WTC11 (cell line): ENCODE data around the gene SEMA6B. TPM values are rescaled to one million over a fixed set of nuclear protein-coding genes. Genes with fewer than 3 reads are reported as not detected.

Source experiments
- ATAC-seq: fragments of 200-7000 bp; cut with Tn5 transposase; 2 replicates; pipeline ENCODE4 v1.10.0; 2021; ENCODE audit warnings: mild to moderate bottlenecking, moderate library complexity
- CTCF ChIA-PET: fragments of 300-600 bp; sonication (Branson Sonifier 250); formaldehyde crosslinking; loops from one replicate; lab custom pipeline; 2021; ENCODE audit warnings: antibody characterized with exemption; lab: Charles Lee
- POLR2A ChIA-PET: fragments of 350-600 bp; sonication (Branson Sonifier 250); formaldehyde crosslinking; loops from one replicate; lab custom pipeline; 2021; ENCODE audit warnings: antibody characterized with exemption; lab: Charles Lee
- DNase-seq: peaks from one replicate; pipeline ENCODE4 v3.0.0; 2021; ENCODE audit warnings: low spot score
- H3K27ac Mint-ChIP-seq: 2 replicates; pipeline ENCODE4 v1.8.0; 2021; ENCODE audit warnings: mixed read lengths
- H3K27me3 Mint-ChIP-seq: 2 replicates; pipeline ENCODE4 v1.8.0; 2021; ENCODE audit warnings: low read depth, mild to moderate bottlenecking, moderate library complexity, mixed read lengths
- H3K36me3 Mint-ChIP-seq: 2 replicates; pipeline ENCODE4 v1.8.0; 2021; ENCODE audit warnings: mixed read lengths
- H3K4me1 Mint-ChIP-seq: 2 replicates; pipeline ENCODE4 v1.8.0; 2022; ENCODE audit warnings: mixed read lengths
- H3K4me3 Mint-ChIP-seq: 2 replicates; pipeline ENCODE4 v1.8.0; 2021; ENCODE audit warnings: mild to moderate bottlenecking, moderate library complexity, mixed read lengths
- H3K9me3 Mint-ChIP-seq: 2 replicates; pipeline ENCODE4 v1.8.0; 2021; ENCODE audit warnings: mixed read lengths
- CBFB ChIP-seq: sonication (generic); formaldehyde crosslinking; IDR thresholded peaks from 2 replicates; pipeline ENCODE4 v1.8.1; 2022; ENCODE audit warnings: mild to moderate bottlenecking, low read depth, missing genetic modification reagents
- FOXP4 ChIP-seq: sonication (generic); formaldehyde crosslinking; IDR thresholded peaks from 2 replicates; pipeline ENCODE4 v1.8.0; 2022; ENCODE audit warnings: mild to moderate bottlenecking, missing genetic modification reagents
- IRF1 ChIP-seq: sonication (generic); formaldehyde crosslinking; IDR thresholded peaks from 2 replicates; pipeline ENCODE4 v1.8.0; 2023; ENCODE audit warnings: missing genetic modification reagents
- IRF2 ChIP-seq: sonication (generic); formaldehyde crosslinking; IDR thresholded peaks from 2 replicates; pipeline ENCODE4 v1.8.0; 2022; ENCODE audit warnings: low read depth, missing genetic modification reagents, borderline replicate concordance
- JAZF1 ChIP-seq: fragments of 250-450 bp; sonication (Bioruptor Pico); IDR thresholded peaks from 2 replicates; pipeline ENCODE4 v1.9.0; 2021; ENCODE audit warnings: moderate library complexity, mild to moderate bottlenecking, inconsistent platforms
- NFYB ChIP-seq: sonication (generic); formaldehyde crosslinking; conservative IDR thresholded peaks from 2 replicates; pipeline ENCODE4 v1.8.0; 2022; ENCODE audit warnings: low read depth, missing genetic modification reagents
- NR3C1 ChIP-seq: sonication (generic); formaldehyde crosslinking; conservative IDR thresholded peaks from 2 replicates; pipeline ENCODE4 v1.8.1; 2023; ENCODE audit warnings: low read depth, mild to moderate bottlenecking, missing genetic modification reagents
- ZNF219 ChIP-seq: sonication (generic); formaldehyde crosslinking; IDR thresholded peaks from 2 replicates; pipeline ENCODE4 v1.8.0; 2023; ENCODE audit warnings: missing genetic modification reagents, mild to moderate bottlenecking, borderline replicate concordance
- ZNF232 ChIP-seq: sonication (generic); formaldehyde crosslinking; IDR thresholded peaks from 2 replicates; pipeline ENCODE4 v1.8.0; 2022; ENCODE audit warnings: mild to moderate bottlenecking, missing genetic modification reagents
- ZNF416 ChIP-seq: fragments of 250-450 bp; sonication (Bioruptor Pico); IDR thresholded peaks from 2 replicates; pipeline ENCODE4 v1.9.0; 2021; ENCODE audit warnings: mild to moderate bottlenecking, inconsistent platforms
- total RNA-seq: library from RNA; stranded (reverse); gene quantifications from 3 replicates; pipeline ENCODE4 v1.2.3, GENCODE V29; 2021
- TF ChIP-seq, protein P1 (sequence below): fragments of 250-450 bp; sonication (Bioruptor Pico); IDR thresholded peaks from 2 replicates; pipeline ENCODE4 v1.9.0; 2021; ENCODE audit warnings: mild to moderate bottlenecking
- TF ChIP-seq, protein P2 (sequence below): sonication (generic); formaldehyde crosslinking; IDR thresholded peaks from 2 replicates; pipeline ENCODE4 v1.8.1; 2022; ENCODE audit warnings: mild to moderate bottlenecking, moderate library complexity, missing genetic modification reagents
- TF ChIP-seq, protein P3 (sequence below): sonication (generic); formaldehyde crosslinking; IDR thresholded peaks from 2 replicates; pipeline ENCODE4 v1.8.1; 2022; ENCODE audit warnings: missing genetic modification reagents, borderline replicate concordance
- TF ChIP-seq, protein P4 (sequence below): sonication (generic); formaldehyde crosslinking; IDR thresholded peaks from 2 replicates; pipeline ENCODE4 v1.8.1; 2022; ENCODE audit warnings: mild to moderate bottlenecking, missing genetic modification reagents, moderate library complexity, borderline replicate concordance
- TF ChIP-seq, protein P5 (sequence below): sonication (generic); formaldehyde crosslinking; IDR thresholded peaks from 2 replicates; pipeline ENCODE4 v1.8.0; 2022; ENCODE audit warnings: mild to moderate bottlenecking, missing genetic modification reagents
- TF ChIP-seq, protein P6 (sequence below): sonication (generic); formaldehyde crosslinking; IDR thresholded peaks from 2 replicates; pipeline ENCODE4 v1.8.1; 2023; ENCODE audit warnings: mild to moderate bottlenecking, missing genetic modification reagents, borderline replicate concordance

The SEMA6B gene
- total RNA-seq, 1 experiment from 2014 or later = 45.1 TPM

GRCh38 chr19:4511300-4512054, 48.0 kb downstream of the SEMA6B start:
- Mint-ChIP-seq H3K27me3 (peaks cover 90% of the 10 kb centered on the region), H3K36me3 (no peaks in the 10 kb centered on the region), H3K9me3 (no peaks in the 10 kb centered on the region), H3K27ac (no peak overlapping the region), H3K4me1 (no peaks in the 10 kb centered on the region), H3K4me3 (no peak overlapping the region)
- ChIA-PET POLR2A (no interaction called here), CTCF (no interaction called here)
- TF ChIP-seq CBFB (CRISPR knock-in tag) (no peak), NFYB (CRISPR knock-in tag) (no peak), ZNF219 (CRISPR knock-in tag) (no peak), JAZF1 (no peak), ZNF416 (CRISPR knock-in tag) (no peak), IRF2 (CRISPR knock-in tag) (no peak), FOXP4 (no peak), IRF1 (CRISPR knock-in tag) (no peak), ZNF232 (CRISPR knock-in tag) (no peak), NR3C1 (CRISPR knock-in tag) (no peak)
- TF ChIP-seq, protein P1, sequence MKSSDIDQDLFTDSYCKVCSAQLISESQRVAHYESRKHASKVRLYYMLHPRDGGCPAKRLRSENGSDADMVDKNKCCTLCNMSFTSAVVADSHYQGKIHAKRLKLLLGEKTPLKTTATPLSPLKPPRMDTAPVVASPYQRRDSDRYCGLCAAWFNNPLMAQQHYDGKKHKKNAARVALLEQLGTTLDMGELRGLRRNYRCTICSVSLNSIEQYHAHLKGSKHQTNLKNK = no peak
- TF ChIP-seq, protein P2, sequence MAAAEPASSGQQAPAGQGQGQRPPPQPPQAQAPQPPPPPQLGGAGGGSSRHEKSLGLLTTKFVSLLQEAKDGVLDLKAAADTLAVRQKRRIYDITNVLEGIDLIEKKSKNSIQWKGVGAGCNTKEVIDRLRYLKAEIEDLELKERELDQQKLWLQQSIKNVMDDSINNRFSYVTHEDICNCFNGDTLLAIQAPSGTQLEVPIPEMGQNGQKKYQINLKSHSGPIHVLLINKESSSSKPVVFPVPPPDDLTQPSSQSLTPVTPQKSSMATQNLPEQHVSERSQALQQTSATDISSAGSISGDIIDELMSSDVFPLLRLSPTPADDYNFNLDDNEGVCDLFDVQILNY (CRISPR knock-in tag) = no peak
- TF ChIP-seq, protein P3, sequence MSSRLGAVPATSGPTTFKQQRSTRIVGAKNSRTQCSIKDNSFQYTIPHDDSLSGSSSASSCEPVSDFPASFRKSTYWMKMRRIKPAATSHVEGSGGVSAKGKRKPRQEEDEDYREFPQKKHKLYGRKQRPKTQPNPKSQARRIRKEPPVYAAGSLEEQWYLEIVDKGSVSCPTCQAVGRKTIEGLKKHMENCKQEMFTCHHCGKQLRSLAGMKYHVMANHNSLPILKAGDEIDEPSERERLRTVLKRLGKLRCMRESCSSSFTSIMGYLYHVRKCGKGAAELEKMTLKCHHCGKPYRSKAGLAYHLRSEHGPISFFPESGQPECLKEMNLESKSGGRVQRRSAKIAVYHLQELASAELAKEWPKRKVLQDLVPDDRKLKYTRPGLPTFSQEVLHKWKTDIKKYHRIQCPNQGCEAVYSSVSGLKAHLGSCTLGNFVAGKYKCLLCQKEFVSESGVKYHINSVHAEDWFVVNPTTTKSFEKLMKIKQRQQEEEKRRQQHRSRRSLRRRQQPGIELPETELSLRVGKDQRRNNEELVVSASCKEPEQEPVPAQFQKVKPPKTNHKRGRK = no peak
- TF ChIP-seq, protein P4, sequence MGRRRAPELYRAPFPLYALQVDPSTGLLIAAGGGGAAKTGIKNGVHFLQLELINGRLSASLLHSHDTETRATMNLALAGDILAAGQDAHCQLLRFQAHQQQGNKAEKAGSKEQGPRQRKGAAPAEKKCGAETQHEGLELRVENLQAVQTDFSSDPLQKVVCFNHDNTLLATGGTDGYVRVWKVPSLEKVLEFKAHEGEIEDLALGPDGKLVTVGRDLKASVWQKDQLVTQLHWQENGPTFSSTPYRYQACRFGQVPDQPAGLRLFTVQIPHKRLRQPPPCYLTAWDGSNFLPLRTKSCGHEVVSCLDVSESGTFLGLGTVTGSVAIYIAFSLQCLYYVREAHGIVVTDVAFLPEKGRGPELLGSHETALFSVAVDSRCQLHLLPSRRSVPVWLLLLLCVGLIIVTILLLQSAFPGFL (CRISPR knock-in tag) = no peak
- TF ChIP-seq, protein P5, sequence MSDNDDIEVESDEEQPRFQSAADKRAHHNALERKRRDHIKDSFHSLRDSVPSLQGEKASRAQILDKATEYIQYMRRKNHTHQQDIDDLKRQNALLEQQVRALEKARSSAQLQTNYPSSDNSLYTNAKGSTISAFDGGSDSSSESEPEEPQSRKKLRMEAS (CRISPR knock-in tag) = no peak
- TF ChIP-seq, protein P6, sequence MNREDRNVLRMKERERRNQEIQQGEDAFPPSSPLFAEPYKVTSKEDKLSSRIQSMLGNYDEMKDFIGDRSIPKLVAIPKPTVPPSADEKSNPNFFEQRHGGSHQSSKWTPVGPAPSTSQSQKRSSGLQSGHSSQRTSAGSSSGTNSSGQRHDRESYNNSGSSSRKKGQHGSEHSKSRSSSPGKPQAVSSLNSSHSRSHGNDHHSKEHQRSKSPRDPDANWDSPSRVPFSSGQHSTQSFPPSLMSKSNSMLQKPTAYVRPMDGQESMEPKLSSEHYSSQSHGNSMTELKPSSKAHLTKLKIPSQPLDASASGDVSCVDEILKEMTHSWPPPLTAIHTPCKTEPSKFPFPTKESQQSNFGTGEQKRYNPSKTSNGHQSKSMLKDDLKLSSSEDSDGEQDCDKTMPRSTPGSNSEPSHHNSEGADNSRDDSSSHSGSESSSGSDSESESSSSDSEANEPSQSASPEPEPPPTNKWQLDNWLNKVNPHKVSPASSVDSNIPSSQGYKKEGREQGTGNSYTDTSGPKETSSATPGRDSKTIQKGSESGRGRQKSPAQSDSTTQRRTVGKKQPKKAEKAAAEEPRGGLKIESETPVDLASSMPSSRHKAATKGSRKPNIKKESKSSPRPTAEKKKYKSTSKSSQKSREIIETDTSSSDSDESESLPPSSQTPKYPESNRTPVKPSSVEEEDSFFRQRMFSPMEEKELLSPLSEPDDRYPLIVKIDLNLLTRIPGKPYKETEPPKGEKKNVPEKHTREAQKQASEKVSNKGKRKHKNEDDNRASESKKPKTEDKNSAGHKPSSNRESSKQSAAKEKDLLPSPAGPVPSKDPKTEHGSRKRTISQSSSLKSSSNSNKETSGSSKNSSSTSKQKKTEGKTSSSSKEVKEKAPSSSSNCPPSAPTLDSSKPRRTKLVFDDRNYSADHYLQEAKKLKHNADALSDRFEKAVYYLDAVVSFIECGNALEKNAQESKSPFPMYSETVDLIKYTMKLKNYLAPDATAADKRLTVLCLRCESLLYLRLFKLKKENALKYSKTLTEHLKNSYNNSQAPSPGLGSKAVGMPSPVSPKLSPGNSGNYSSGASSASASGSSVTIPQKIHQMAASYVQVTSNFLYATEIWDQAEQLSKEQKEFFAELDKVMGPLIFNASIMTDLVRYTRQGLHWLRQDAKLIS (CRISPR knock-in tag) = no peak
- no peak for DNase-seq
- ATAC-seq = no peak
